ENCODE measurements around the gene DOCK4. TPM values are rescaled to one million over a fixed set of nuclear protein-coding genes. Genes with fewer than 3 reads are reported as not detected.

The DOCK4 gene
- total RNA-seq, 1 donor from 2014 or later = 32.2 TPM

DNA sequence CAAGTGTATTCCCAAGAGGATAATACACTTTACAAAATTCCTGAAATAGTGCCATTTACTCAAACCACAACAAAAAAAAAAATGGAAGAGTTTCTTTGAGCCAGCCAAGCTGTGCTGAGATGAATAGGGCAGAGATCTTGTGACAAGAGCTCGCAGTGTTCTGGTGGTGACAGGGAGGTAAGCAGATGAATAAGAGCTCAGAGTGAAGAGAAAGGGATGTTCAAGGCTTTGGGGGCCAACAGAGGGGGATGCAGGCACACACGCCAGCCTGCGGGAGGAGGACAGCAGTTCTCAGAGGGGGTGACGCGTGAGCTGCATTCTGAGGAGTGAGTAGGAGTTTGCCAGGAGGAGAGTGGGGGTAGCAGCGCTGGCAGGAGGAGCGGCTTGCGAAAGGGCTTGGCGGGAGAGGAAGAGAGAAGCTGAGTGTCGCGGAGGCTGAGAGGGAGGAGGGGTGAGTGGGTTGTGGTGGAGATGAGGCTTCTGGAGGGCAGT is 449.5 kb downstream of the DOCK4 start:
- Histone ChIP-seq H3K27me3 (ENCODE audit: insufficient read depth, low read length) (no peaks in the 10 kb centered on the region), H3K79me2 (ENCODE audit: insufficient read depth, low read length) (no peaks in the 10 kb centered on the region), H3K4me1 (ENCODE audit: insufficient read depth, low read length) (no peaks in the 10 kb centered on the region), H4K20me1 (ENCODE audit: insufficient read depth, low read length) (no peaks in the 10 kb centered on the region), H3K27ac (ENCODE audit: low read depth, low read length) (no peak overlapping the region), H3K36me3 (ENCODE audit: insufficient read depth, low read length) (no peaks in the 10 kb centered on the region), H2AFZ (ENCODE audit: low read depth, low read length) (peak overlapping the region; percentile 42), H3K9ac (ENCODE audit: low read length) (no peak overlapping the region), H3K4me3 (ENCODE audit: insufficient read depth, low read depth, low read length) (peak overlapping the region; percentile 10), H3K9me3 (ENCODE audit: insufficient read depth, low read depth, low read length) (no peaks in the 10 kb centered on the region), H3K4me2 (ENCODE audit: low read length) (peak overlapping the region; percentile 75)
- DNase-seq (ENCODE audit: low read depth) (peak; percentile 70), FAIRE-seq (no peak)
- peaks cover 18% of the 10 kb centered on the region for H3K4me1 Mint-ChIP-seq (ENCODE audit: low read depth, unreplicated experiment)
- H3K27me3 Mint-ChIP-seq (ENCODE audit: low read depth, unreplicated experiment) = no peaks in the 10 kb centered on the region
- H3K4me3 Mint-ChIP-seq (ENCODE audit: unreplicated experiment) = peak overlapping the region; percentile 70
- peaks cover 13% of the 10 kb centered on the region for H3K36me3 Mint-ChIP-seq (ENCODE audit: low read depth, unreplicated experiment)
- no peak for TF ChIP-seq EZH2 (IDR thresholded peaks at IDR 0.05; ENCODE audit: insufficient read depth, low read length)
- TF ChIP-seq, protein P1, sequence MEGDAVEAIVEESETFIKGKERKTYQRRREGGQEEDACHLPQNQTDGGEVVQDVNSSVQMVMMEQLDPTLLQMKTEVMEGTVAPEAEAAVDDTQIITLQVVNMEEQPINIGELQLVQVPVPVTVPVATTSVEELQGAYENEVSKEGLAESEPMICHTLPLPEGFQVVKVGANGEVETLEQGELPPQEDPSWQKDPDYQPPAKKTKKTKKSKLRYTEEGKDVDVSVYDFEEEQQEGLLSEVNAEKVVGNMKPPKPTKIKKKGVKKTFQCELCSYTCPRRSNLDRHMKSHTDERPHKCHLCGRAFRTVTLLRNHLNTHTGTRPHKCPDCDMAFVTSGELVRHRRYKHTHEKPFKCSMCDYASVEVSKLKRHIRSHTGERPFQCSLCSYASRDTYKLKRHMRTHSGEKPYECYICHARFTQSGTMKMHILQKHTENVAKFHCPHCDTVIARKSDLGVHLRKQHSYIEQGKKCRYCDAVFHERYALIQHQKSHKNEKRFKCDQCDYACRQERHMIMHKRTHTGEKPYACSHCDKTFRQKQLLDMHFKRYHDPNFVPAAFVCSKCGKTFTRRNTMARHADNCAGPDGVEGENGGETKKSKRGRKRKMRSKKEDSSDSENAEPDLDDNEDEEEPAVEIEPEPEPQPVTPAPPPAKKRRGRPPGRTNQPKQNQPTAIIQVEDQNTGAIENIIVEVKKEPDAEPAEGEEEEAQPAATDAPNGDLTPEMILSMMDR (IDR thresholded peaks at IDR 0.05; ENCODE audit: insufficient read depth, low read depth, low read length) = no peak
- peak overlapping the region; percentile 82 for H3K27ac Mint-ChIP-seq (ENCODE audit: unreplicated experiment)
- H3K9me3 Mint-ChIP-seq (ENCODE audit: unreplicated experiment) = no peaks in the 10 kb centered on the region

DNA sequence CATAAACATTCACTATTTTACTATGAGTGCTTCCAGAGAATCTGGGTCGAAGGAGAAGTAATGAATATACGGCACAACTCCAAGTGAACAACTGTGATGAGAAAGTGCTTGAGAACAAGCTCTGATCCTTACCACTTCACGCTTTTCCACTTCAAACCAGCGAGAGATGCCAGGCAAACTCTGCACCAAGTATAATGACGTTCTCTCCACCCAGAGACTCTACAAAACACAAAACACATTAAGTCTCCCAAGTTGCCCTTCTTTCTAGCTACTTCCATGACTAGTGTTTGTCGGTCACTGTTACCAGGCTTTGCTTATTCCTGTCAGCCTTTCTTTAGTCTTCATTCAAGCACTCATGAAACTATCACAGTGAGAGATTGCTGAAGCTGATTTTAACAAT is 450.8 kb downstream of the DOCK4 start:
- Histone ChIP-seq H3K36me3 (ENCODE audit: insufficient read depth, low read length) (no peaks in the 10 kb centered on the region), H3K27me3 (ENCODE audit: insufficient read depth, low read length) (no peaks in the 10 kb centered on the region), H3K4me2 (ENCODE audit: low read length) (no peak overlapping the region), H3K79me2 (ENCODE audit: insufficient read depth, low read length) (no peaks in the 10 kb centered on the region), H3K9me3 (ENCODE audit: insufficient read depth, low read depth, low read length) (no peaks in the 10 kb centered on the region), H3K27ac (ENCODE audit: low read depth, low read length) (no peak overlapping the region), H4K20me1 (ENCODE audit: insufficient read depth, low read length) (no peaks in the 10 kb centered on the region), H3K4me1 (ENCODE audit: insufficient read depth, low read length) (no peaks in the 10 kb centered on the region), H2AFZ (ENCODE audit: low read depth, low read length) (no peak overlapping the region), H3K9ac (ENCODE audit: low read length) (no peak overlapping the region), H3K4me3 (ENCODE audit: insufficient read depth, low read depth, low read length) (no peak overlapping the region)
- H3K36me3 Mint-ChIP-seq (ENCODE audit: low read depth, unreplicated experiment) = peaks cover 13% of the 10 kb centered on the region
- H3K27me3 Mint-ChIP-seq (ENCODE audit: low read depth, unreplicated experiment) = no peaks in the 10 kb centered on the region
- no peak overlapping the region for H3K27ac Mint-ChIP-seq (ENCODE audit: unreplicated experiment)
- no peak for FAIRE-seq
- peaks cover 18% of the 10 kb centered on the region for H3K4me1 Mint-ChIP-seq (ENCODE audit: low read depth, unreplicated experiment)
- TF ChIP-seq, protein P1 (IDR thresholded peaks at IDR 0.05; ENCODE audit: insufficient read depth, low read depth, low read length) = no peak
- no peak for TF ChIP-seq EZH2 (IDR thresholded peaks at IDR 0.05; ENCODE audit: insufficient read depth, low read length)
- H3K9me3 Mint-ChIP-seq (ENCODE audit: unreplicated experiment) = no peaks in the 10 kb centered on the region
- DNase-seq (ENCODE audit: low read depth) = no peak
- no peak overlapping the region for H3K4me3 Mint-ChIP-seq (ENCODE audit: unreplicated experiment)

DNA sequence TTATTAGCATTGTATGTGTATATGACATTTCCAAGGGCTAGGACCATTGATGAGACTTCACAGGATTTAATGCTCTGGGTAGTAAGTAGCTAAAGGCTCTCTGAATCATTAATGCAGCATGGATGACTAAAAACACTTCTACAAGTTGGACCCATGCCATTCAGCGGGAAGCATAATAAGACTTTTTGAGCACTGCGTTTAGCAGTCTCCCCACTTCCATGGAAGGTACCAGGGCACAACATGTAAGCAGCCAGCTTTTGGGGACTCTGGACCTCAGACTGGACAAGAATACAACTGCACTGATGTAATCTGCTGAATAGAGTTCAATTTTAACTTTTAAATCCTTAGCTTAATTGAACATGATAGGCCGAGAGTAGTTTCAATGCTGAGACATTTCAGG is 452.2 kb downstream of the DOCK4 start:
- Histone ChIP-seq H4K20me1 (ENCODE audit: insufficient read depth, low read length) (no peaks in the 10 kb centered on the region), H3K9me3 (ENCODE audit: insufficient read depth, low read depth, low read length) (no peaks in the 10 kb centered on the region), H3K9ac (ENCODE audit: low read length) (no peak overlapping the region), H3K4me3 (ENCODE audit: insufficient read depth, low read depth, low read length) (no peak overlapping the region), H2AFZ (ENCODE audit: low read depth, low read length) (no peak overlapping the region), H3K4me2 (ENCODE audit: low read length) (no peak overlapping the region), H3K27ac (ENCODE audit: low read depth, low read length) (no peak overlapping the region), H3K79me2 (ENCODE audit: insufficient read depth, low read length) (no peaks in the 10 kb centered on the region), H3K4me1 (ENCODE audit: insufficient read depth, low read length) (no peaks in the 10 kb centered on the region), H3K36me3 (ENCODE audit: insufficient read depth, low read length) (no peaks in the 10 kb centered on the region), H3K27me3 (ENCODE audit: insufficient read depth, low read length) (no peaks in the 10 kb centered on the region)
- Mint-ChIP-seq H3K27ac (ENCODE audit: unreplicated experiment) (no peak overlapping the region), H3K4me3 (ENCODE audit: unreplicated experiment) (no peak overlapping the region), H3K9me3 (ENCODE audit: unreplicated experiment) (no peaks in the 10 kb centered on the region), H3K36me3 (ENCODE audit: low read depth, unreplicated experiment) (peaks cover 7% of the 10 kb centered on the region), H3K4me1 (ENCODE audit: low read depth, unreplicated experiment) (peaks cover 18% of the 10 kb centered on the region), H3K27me3 (ENCODE audit: low read depth, unreplicated experiment) (no peaks in the 10 kb centered on the region)
- no peak for TF ChIP-seq EZH2 (IDR thresholded peaks at IDR 0.05; ENCODE audit: insufficient read depth, low read length)
- TF ChIP-seq, protein P1 (IDR thresholded peaks at IDR 0.05; ENCODE audit: insufficient read depth, low read depth, low read length) = no peak
- DNase-seq (ENCODE audit: low read depth) (peak; percentile 63), FAIRE-seq (no peak)
